Measurements from ENCODE around the gene PTPN4. TPM values are rescaled to one million over a fixed set of nuclear protein-coding genes. Genes with fewer than 3 reads are reported as not detected.
"Not testable (repeated sequence)": the region's sequence is repeated elsewhere in the genome, so short reads cannot be mapped to it uniquely, and the experiment has no call there.

The PTPN4 gene
- total and polyA plus RNA-seq, 2 of the 8 experiments (the other 6 are each of a cell fraction or from before 2014, with no cell fraction given), result 28.5 to 105 TPM

GRCh38 chr2:119804409-119804808, 44.7 kb downstream of the PTPN4 start:
- H3K4me1 ChIP-seq (replicated peaks in 1 of 4; ENCODE audit: control insufficient read depth in 3 of 4, insufficient read depth in 4 of 4, low read length in 3 of 4); H4K91ac ChIP-seq (replicated peaks; ENCODE audit: insufficient read length, low read length); H2BK20ac ChIP-seq (ENCODE audit: low read length); H3K9ac ChIP-seq (replicated peaks in 1 of 4; ENCODE audit: extremely low read depth in 1 of 4, low read depth in 3 of 4, low read length in 3 of 4); H3K23ac ChIP-seq (ENCODE audit: insufficient read length); H2AK5ac ChIP-seq (ENCODE audit: low read depth, low read length); H2BK5ac ChIP-seq (ENCODE audit: low read depth, low read length); H3K79me1 ChIP-seq (ENCODE audit: low read depth, low read length); POLR2A ChIA-PET (ENCODE audit: partially characterized antibody); H3K27me3 ChIP-seq (replicated peaks in 1 of 4; ENCODE audit: control insufficient read depth in 3 of 4, extremely low read depth in 1 of 4, insufficient read depth in 3 of 4, low read length in 3 of 4); H4K5ac ChIP-seq (ENCODE audit: insufficient read length, low read depth, low read length); H3K4me2 ChIP-seq (ENCODE audit: insufficient read depth in 1 of 2, low read depth in 2 of 2, low read length in 2 of 2); H3K4ac ChIP-seq (replicated peaks; ENCODE audit: insufficient read length, low read depth, low read length); DNase-seq (ENCODE audit: low read depth in 1 of 2, low spot score in 2 of 2); H3K23me2 ChIP-seq (ENCODE audit: low read depth, low read length); H3K14ac ChIP-seq (ENCODE audit: insufficient read length); FAIRE-seq; H3K4me3 ChIP-seq (ENCODE audit: extremely low read depth in 1 of 4, insufficient read depth in 2 of 4, low read depth in 3 of 4, low read length in 4 of 4); H2BK15ac ChIP-seq (ENCODE audit: low read length); H4K20me1 ChIP-seq (replicated peaks in 1 of 2; ENCODE audit: control insufficient read depth in 1 of 2, insufficient read depth in 2 of 2, low read length in 2 of 2); H3K36me3 ChIP-seq (ENCODE audit: control insufficient read depth in 2 of 4, insufficient read depth in 4 of 4, low read length in 3 of 4); H2AFZ ChIP-seq (ENCODE audit: low read length); H4K8ac ChIP-seq (ENCODE audit: extremely low read depth, insufficient read depth, low read length); H3K56ac ChIP-seq (replicated peaks; ENCODE audit: insufficient read length, low read depth, low read length); H3K18ac ChIP-seq (ENCODE audit: extremely low read depth, low read length); H3K27ac ChIP-seq (ENCODE audit: low read depth, low read length); H2BK120ac ChIP-seq (replicated peaks; ENCODE audit: low read depth, low read length); H3K9me3 ChIP-seq (ENCODE audit: insufficient read depth in 2 of 2, low read depth in 1 of 2, low read length in 1 of 2); H2BK12ac ChIP-seq (ENCODE audit: low read depth, low read length): not testable (repeated sequence)
- H3K79me2 ChIP-seq (ENCODE audit: control insufficient read depth in 1 of 2, insufficient read depth in 2 of 2, low read length in 2 of 2), result peaks cover 11 to 94% of the 10 kb centered on the region in 2 experiments; a peak in 3 of 4 replicates
- 95% methylated on average over 6 of the region's 6 CpGs; no CpG with 5 or more reads in 1 of the 2 experiments for WGBS, 2 experiments (ENCODE audit: extremely low coverage in 1 of 2, insufficient coverage in 1 of 2, insufficient read length in 1 of 2, insufficient replicate concordance in 2 of 2, low coverage in 1 of 2, low lambda C conversion rate in 2 of 2, missing lambda C conversion rate in 1 of 2)
- CTCF ChIA-PET (ENCODE audit: partially characterized antibody), result interaction anchor here (1.4 kb wide), 1 partner anchor 21 kb away, joined by 3 read pairs; no protein-coding TSS in a partner anchor

Data from H1 (cell line).